GM18867 (cell line): Measurements from ENCODE around the gene MSL3B.

ENCODE experiments used
- ATAC-seq: cut with Tn5 transposase; IDR thresholded peaks from one replicate; pipeline ENCODE4 v1.9.1; 2021; ENCODE audit warnings: mild to moderate bottlenecking, moderate library complexity; ENCODE audit not compliant: unreplicated experiment

MSL3B gene

DNA sequence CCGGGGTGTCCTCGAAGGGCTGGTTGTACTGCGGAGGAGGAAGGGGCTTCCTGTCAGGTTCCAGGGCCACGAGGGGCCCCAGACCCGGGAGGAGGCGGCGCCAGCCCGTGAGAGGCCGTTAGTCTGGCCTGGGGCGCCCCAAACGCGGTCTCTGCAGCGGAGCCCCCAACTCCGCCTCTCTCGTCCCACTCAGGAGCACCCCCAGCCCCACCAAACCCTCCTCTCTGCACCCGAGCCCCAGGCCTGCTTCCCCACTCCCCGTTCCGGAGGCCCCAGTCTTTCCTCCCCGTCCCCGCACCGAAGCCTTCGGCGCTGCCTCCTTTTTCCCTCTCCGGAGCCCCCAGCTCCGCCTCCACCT is 14.3 kb downstream of the MSL3B start:
- ATAC-seq: peak; percentile 1

DNA sequence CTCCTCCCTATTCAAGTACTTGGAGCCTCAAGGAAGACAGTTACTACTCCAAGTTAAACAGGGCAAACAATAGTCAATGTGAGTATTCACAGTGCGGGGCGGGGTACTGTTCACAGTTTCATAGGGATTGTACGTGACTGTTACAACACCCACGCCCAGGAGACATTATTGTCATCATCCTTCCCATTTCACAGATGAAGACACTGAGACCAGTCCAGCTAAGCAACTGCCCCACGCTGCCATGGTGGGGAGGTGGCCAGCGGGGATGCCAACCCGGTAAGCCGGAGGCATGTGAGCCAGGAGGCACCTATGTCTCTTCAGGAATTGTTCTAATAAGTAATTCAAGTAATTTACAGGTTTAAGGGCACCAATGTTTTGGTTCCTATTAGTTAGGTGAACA is 14.8 kb downstream of the MSL3B start:
- ATAC-seq: no peak

DNA sequence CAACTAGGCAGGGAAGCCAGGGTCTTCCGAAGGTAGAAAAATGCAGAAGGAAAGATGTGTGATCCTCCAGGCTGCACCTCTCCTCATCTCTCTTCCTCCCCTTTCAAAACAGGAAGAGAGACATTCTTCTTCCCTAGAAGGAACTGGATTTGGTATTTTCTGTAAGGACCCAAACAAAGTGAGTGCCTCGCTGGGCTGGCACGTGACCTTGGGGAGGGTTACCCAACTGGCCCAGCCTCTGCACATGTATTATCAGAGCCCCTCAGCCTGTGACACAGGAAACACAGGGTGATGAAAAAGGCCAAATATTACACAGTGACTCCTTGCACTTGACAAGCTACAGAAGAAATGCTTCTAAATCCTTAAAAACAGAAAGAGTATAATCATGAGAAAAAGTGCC is 16.1 kb downstream of the MSL3B start:
- ATAC-seq: no peak

DNA sequence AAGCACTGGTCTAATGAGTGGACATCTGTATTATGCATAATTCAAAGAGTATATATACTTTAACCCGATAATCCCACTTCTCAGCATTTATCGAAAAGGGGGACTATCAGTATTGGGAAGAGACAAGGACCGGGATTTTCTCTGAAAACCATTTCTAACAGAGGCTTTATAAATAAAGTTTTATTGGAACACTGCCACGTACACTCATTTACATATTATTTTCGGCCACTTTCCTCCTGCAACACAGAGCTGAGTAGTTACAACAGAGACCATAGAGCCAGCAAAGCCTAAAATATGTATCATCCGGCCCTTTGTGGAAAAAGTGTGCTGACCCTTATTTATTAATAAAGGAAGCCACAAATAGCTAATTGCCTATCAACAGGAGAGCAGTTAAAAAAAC is 17.0 kb downstream of the MSL3B start:
- ATAC-seq: no peak

DNA sequence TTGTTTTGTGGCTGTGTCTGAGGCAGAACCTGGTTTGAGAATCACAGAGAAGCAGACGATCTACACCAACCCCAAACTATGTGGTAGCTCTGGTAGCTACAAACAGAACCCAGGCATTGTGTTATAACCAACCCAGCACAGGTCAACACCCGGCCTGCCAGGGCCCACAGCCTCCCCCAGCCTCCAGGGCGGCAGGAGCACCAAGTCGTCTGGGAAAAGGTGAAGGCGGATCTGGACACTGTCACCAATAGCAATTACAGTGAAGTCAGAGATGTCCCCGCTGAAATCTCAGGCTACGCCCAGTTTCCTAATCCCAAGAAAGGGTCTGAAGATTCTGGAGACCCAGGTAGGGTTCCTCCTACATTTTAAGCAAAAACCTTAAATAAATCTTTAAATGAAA is 17.4 kb downstream of the MSL3B start:
- no peak for ATAC-seq

DNA sequence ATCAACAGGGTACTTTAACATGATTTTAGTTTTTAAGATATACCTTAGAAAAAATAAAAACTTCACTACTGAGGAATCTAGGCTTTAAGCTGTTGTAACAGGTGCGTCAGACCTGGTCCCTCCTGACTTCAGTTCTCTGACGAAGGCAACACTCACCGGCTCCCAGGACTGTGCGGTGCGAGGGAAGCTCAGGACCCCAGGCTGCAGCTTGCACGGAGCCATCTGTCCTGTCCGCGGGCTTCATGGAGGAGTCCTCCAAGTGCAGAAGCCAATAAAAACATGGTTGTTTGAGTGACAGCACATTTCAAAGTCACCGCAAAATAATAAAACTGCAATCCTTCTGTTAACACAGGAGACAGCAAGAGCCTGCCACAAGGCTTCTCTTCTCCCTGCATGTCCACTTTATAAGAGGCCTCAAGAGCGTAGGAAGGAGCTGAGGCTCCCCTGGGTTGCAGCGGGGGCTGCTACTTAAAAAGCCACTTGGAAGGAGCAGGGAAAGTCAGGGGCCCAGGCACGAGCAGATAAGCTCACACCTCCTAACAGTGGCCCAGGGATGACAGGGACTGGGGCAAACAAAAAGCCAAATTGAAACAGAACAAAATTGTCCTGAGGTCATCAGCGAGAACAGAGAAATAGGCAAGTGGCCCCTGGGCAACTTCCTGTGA is 18.4 kb downstream of the MSL3B start:
- ATAC-seq: no peak

DNA sequence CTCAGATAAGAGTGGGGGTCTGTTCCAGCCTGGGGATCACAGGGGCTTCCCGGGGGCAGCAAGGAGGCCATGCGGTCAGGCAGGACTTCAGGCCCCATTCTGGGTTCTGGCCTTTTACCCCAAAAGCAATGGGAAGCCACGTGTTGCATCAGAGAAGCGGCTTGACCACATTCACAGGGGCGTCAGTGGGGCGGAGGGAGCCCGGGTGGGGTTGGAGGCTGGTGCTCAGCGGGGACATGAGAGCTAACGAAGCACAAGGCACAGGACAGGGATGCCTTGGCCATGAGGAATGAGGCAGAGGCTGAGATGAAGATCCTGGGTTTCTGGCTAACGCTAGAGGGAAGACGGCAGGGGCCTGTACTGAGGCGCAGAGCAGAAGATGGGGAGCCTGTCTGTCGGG is 19.9 kb downstream of the MSL3B start:
- no peak for ATAC-seq

DNA sequence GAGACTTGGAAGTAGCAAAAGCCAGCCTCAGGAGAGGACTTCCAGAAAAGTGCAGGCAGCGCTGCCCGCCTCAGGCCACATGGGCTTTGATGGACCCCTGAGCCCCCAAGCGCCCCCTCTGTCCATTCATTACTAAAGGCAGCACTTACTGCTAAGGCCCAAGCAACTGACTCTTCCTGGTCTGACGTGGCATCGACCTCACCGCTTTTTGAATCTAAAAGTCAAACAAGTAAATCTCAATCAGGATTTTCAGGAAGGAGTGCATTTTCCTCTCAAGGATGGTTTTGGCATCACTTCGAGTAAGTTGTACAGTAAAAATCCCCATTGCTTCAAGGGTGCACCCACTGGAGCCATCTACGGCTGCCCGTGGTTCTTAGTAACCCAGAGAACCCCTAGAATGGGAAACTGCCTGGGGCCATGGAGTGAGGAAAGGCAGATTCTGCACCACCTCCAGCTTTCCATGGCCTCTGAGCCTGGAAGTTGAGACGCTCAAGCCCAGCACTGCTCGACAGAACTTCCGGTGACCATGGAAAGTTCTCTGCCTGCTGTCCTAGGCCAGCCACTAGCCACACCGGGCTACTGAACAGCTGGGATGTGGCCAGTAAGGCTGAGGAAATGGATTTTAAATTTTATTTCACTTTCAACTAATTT is 20.8 kb downstream of the MSL3B start:
- no peak for ATAC-seq

DNA sequence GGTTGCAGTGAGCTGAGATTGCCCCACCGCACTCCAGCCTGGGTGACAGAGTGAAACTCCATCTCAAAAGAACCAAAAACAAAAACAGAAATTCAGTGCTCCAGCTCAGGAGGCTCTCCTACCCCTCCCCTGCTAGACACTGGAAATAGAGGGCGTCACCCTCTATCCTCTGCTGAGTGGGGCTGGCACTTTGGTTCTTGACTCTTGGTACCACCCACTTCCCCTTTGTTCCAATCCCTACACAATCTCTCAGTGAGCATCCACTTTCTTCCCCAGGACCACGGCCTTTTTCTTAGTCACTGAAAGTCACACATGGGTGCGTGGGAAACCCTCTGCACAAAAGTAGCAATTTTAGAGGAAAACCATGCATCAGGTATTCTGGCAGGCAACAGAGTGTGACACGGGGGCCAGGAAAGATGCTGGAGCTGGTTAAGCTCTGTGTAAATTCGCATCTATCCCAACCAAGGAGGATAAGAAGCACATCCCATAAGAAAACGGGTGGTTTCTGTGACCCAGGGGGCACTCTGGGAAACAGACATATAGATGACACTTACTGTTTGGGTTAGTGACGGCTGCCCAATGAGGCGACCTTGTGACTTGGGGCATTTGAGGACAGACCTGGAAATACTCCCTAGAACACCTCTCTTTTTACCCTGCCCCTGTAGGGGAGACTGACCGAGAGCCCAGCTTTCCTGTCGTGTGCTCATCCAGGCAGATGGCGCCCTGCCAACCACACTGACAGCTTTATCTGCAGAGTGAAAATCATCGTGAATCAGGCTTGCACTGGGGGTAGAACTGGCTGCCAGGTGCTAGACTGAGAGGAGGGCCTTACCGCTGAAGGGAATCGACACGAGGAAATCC is 21.6 kb downstream of the MSL3B start:
- no peak for ATAC-seq

DNA sequence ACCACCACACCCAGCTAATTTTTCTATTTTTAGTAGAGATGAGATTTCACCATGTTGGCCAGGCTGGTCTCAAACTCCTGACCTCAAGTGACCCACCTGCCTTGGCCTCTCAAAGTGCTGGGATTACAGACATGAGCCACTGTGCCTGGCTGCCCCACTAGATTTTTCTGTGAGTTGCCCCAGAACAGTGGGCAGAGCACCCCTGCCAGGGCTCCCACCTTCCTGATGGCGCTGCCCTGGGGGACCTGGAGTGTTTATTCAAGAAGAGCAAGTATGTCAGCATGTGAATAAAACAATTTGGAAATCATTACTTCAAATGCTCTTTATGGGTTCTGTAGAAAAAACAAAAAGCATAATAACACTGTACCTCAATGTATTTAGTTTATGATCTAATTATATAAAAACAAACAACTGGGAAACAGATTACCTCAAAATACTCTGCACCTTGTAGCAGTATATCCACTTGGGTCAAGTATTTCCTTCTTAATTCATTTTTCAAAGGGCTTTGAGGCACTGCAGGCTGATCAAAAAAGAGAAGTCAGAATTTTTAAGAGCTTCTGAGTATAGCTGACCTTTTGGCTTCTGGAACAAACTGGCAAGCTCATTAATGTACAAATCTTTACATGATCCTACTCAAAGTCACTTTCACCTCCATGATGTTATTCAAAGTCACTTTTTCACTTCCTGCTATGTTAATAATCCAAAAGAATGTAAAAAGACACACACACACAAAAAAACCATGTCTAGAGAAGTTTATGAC is 22.7 kb downstream of the MSL3B start:
- no peak for ATAC-seq

DNA sequence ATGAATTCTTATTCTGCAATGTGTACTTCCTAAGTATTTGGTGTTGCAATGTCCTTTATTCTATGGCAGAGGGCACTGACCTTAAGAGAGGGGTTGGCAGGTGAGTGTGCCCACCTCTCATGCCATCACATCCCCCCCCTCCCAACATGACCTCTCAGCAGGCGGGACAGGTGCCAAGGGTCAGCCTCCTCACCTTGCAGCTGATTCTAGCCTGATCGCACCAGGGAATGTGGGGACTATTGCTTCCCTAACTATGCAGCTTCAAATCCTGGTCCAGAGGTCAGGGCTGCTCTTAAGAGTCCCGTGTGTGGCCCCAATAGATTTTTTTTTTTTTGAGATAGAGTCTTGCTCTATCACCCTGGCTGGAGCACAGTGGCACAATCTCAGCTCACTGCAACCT is 23.4 kb downstream of the MSL3B start:
- no peak for ATAC-seq

DNA sequence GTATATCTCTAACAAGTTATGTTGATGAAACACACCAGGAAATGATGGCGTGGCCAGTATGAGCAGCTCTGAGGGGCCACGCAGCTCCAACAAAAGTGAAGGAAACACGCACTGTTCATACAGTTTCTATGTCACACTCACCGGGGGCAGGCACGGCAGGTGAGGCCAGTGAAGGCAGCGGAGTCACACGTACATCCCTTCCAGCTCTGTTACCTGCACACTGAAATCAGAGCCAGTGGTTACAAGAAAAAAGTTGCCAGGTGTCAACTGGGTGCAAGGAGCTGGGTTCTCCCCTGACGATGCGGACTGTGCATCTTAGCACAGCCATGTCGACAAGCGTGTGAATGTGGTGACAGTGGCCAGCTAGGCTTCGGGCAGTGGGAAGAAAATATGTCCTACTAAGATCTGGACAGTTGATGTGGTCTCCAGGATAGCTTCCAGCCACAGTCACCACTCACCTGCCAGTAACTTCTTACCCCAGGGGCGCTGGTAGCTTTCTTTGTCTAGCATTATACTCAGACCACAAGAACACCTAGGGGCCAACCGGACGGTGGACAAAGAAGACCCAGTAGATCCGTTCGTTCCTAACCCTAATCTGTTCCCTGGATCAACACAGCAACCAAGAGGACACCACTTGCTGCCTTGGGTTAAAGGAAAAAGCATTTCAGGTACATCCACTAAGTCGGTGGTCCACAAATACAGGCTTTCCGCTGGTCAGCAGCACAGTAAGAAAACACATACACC is 23.9 kb downstream of the MSL3B start:
- ATAC-seq: no peak

DNA sequence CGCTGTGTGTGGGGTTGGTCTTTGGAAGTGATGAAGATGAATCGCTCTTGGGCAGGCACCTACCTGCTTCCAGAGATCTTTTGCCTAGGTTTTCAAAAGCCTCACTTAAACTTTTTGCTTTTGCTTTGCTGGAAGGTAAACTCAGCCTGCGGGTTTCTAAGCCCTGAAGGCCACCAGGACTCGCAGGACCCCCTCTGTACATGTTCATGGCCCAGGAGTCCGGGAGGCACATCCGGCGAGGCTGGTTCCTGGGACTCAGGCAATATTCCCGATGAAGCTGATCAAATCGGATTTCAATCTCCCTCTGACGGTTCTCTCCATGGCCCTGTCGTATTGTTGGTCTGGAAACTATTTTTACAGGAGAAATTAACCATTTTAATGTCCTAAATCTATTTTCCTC is 27.0 kb downstream of the MSL3B start:
- ATAC-seq: no peak

DNA sequence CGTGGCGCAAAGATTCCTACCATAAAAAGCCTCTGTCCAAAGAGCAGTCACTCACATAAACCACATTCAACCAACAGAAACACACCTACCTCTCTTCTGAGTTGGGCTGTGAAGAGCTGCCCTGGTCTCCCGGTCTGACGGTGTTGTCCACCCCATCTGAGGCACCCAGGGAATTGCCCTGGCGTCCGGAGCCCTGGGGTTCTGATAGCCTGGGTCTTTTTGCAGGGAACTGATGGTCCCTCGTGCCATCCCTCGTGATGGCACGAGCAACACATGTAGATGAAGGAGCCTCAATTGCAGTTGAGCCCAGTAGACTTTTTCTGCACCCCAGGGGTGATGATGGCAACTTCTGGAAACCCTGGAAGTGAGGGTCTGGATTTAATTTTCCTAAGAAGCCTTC is 27.7 kb downstream of the MSL3B start:
- ATAC-seq: no peak

DNA sequence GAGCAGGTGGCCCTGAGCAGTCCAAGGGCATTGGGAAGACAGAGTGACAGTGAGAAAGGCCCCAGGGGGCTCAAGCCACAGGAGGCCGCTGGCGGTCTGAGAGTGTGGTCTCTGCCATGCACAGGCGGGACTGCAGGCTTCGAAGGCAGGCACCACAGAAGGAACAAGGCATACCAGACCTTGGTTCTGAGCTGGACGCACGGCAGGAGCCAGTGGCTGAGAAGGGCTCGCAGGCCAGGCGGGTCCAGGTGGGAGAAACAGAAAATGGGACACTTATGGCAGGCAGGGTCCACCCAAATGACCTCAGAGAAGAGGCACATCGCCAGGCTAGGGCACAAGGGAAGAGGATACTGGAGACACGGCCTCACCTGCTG is 28.8 kb downstream of the MSL3B start:
- ATAC-seq: no peak

DNA sequence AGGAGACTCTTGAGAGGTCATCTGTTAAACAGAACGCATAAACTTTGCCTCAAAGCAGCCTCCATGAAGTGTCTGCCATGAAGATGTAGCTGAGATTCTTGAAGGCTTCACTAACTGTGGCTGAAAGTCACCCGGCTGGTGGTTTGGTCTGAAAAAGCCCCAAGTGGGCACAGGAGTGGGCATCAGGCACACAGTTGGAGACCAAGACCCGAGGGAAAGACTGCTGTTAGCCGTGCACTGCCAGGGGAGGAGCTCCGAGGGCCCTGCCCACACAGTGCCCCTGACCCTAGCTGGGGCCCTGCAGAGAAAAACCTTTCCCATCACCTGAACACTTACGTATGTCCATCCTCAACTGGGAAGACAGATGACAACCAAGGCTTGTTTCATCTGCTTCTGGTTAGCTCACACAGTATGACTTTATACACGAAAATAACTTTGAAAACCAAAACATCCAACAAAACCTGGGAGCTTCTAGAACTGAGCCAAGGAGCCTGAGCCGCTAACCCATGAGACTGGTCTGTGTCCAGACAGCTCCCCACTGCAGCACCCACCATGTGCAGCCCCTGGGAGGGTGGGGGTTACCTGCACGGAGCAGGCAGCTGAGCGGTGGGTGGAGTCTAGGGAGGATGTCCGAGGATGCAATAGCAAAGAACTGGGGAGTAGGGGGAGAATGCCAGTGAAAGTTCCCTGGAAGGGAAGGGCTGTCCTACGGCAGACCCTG is 29.3 kb downstream of the MSL3B start:
- ATAC-seq: no peak

DNA sequence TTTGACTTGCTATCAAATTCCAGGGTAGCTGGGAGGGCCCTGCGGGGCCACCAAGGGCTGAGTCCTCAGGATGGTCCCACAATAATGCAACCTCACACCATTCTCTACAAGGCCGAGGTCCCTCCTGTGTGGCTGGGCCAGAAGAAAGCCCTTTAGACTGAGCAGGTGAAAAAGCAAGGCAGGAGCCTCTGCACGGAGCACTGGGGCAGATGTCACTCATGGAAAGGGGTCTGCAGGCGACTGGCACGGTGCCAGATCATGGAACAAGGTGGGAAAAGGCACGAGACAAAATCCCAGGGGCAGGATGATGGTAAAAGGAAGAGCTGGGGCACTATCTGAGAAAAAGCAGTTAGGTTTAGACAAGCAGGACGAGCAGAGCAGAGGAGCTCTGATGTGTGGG is 29.9 kb downstream of the MSL3B start:
- no peak for ATAC-seq

DNA sequence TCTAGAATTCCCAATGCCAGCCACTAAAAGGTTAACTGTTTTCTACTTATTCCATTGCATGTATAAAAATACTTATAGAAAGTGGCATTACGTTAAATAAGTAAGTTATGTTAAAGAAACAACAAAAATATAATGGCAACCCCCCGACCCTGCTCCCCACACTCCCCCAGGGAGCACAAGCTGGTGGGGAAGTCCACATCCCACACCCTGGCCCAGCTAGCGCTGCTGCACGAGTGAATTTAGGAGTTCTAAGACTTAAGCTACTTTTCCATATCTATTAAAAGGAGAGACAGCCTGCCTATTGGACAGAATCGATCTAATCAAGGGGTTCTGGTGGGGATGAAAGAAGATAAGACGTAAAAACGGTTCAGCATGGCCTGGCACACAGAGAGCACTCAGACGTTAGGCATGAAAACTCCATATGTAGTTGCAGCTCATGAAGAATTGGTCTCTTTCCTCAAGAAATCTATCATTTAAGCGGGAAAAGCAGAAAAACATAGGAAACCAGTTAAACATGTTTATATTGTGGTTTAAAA is 30.4 kb downstream of the MSL3B start:
- no peak for ATAC-seq

DNA sequence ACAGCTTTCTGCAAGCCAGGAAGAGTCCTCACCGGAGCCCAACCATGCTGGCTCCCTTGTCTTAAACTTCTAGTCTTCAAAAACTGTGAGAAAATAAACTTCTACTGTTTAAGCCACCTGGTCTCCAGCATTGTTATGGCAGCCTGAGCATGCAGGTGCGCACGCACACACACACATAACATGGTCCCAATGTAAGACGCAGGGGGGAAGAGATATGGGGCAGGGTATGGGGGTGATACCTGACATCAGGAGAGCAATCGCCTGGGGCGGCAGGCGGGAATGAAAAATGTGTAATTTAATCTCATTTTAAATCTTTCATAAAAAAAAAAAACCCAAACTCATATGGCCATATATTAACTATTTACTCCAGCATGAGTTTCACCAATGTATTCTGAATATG is 31.8 kb downstream of the MSL3B start:
- no peak for ATAC-seq
